IMR-90 (cell line): ENCODE data around the gene UBL4A. TPM values are rescaled to one million over a fixed set of nuclear protein-coding genes. Genes with fewer than 3 reads are reported as not detected.

Experiments used
- ATAC-seq: fragments of 200-7000 bp; cut with Tn5 transposase; 2 replicates; pipeline ENCODE4 v1.9.1; 2020; ENCODE audit warnings: low read depth, mild to moderate bottlenecking, moderate library complexity
- BruUV-seq: library from RNA; stranded (reverse); fragments of 400-500 nt; replicated peaks from 2 replicates; lab custom pipeline; 2021; lab: Mats Ljungman, UMichigan
- CTCF ChIA-PET: fragments of 300-600 bp; formaldehyde crosslinking; extraction: SDS; loops from one replicate; lab custom pipeline; 2021; ENCODE audit warnings: antibody characterized with exemption; lab: Yijun Ruan, JAX
- POLR2A ChIA-PET: fragments of 300-600 bp; sonication (Branson Sonifier 250); formaldehyde crosslinking; loops from one replicate; lab custom pipeline; 2022; ENCODE audit warnings: antibody characterized with exemption; ENCODE audit not compliant: unreplicated experiment; lab: Charles Lee
- DNase-seq: peaks from one replicate; pipeline ENCODE4 v3.0.0; 2013
- H2AFZ ChIP-seq: replicated peaks from 2 replicates; pipeline ENCODE3; 2013; ENCODE audit warnings: low read length, mild to moderate bottlenecking; ENCODE audit not compliant: poor library complexity
- H2AK5ac ChIP-seq: 2 replicates; pipeline ENCODE4 v1.6.1; 2013; ENCODE audit warnings: low read depth, low read length, inconsistent platforms
- H2AK9ac ChIP-seq: replicated peaks from 2 replicates; pipeline ENCODE3; 2013; ENCODE audit warnings: mild to moderate bottlenecking, low read depth, low read length, moderate library complexity; ENCODE audit not compliant: poor library complexity
- H2BK120ac ChIP-seq: 2 replicates; pipeline ENCODE4 v1.6.1; 2013; ENCODE audit warnings: low read depth, low read length, inconsistent platforms
- H2BK15ac ChIP-seq: 3 replicates; pipeline ENCODE4 v1.6.1; 2013; ENCODE audit warnings: low read depth, low read length, inconsistent platforms
- H2BK20ac ChIP-seq: 2 replicates; pipeline ENCODE4 v1.6.1; 2013; ENCODE audit warnings: low read depth, mild to moderate bottlenecking, inconsistent platforms, low read length, moderate library complexity
- H2BK5ac ChIP-seq: 2 replicates; pipeline ENCODE4 v1.6.1; 2013; ENCODE audit warnings: mild to moderate bottlenecking, low read depth, low read length, inconsistent platforms; ENCODE audit not compliant: poor library complexity, severe bottlenecking
- H3K14ac ChIP-seq: replicated peaks from 2 replicates; pipeline ENCODE4 v1.6.1; 2013; ENCODE audit warnings: low read depth, low read length, inconsistent platforms
- H3K18ac ChIP-seq: 2 replicates; pipeline ENCODE4 v1.6.1; 2013; ENCODE audit warnings: low read depth, low read length, control low read depth
- H3K23ac ChIP-seq: 2 replicates; pipeline ENCODE4 v1.6.1; 2013; ENCODE audit warnings: low read depth, low read length, inconsistent platforms
- H3K27ac ChIP-seq: 2 replicates; pipeline ENCODE4 v1.5.1; 2013; ENCODE audit warnings: mild to moderate bottlenecking, control low read depth, low read length; ENCODE audit not compliant: insufficient read depth
- H3K27me3 ChIP-seq: 2 replicates; pipeline ENCODE4 v1.6.1; 2013; ENCODE audit warnings: low read length; ENCODE audit not compliant: control insufficient read depth, insufficient read depth
- H3K36me3 ChIP-seq: 2 replicates; pipeline ENCODE4 v1.6.1; 2013; ENCODE audit warnings: low read length, mixed read lengths; ENCODE audit not compliant: control insufficient read depth, insufficient read depth
- H3K4ac ChIP-seq: 2 replicates; pipeline ENCODE4 v1.6.1; 2013; ENCODE audit warnings: low read depth, low read length, inconsistent platforms
- H3K4me1 ChIP-seq: 2 replicates; pipeline ENCODE4 v1.6.1; 2013; ENCODE audit warnings: low read length, mixed read lengths; ENCODE audit not compliant: control insufficient read depth, insufficient read depth
- H3K4me2 ChIP-seq: 2 replicates; pipeline ENCODE4 v1.6.1; 2013; ENCODE audit warnings: low read depth, mild to moderate bottlenecking, control low read depth, low read length, moderate library complexity
- H3K4me3 ChIP-seq: 2 replicates; pipeline ENCODE4 v1.5.1; 2013; ENCODE audit warnings: low read depth, mild to moderate bottlenecking, control low read depth, low read length, moderate library complexity; ENCODE audit not compliant: insufficient read depth
- H3K56ac ChIP-seq: 2 replicates; pipeline ENCODE4 v1.6.1; 2013; ENCODE audit warnings: low read length, inconsistent platforms; ENCODE audit not compliant: insufficient read depth; ENCODE audit errors: extremely low read depth
- H3K79me1 ChIP-seq, 2 experiments: 2 replicates each; pipeline ENCODE4 v1.6.1; 2013; ENCODE audit warnings: low read length in 2 of 2, inconsistent platforms in 1 of 2, low read depth in 1 of 2
- H3K9ac ChIP-seq: 2 replicates; pipeline ENCODE4 v1.6.1; 2013; ENCODE audit warnings: low read depth, low read length, control low read depth
- H3K9me1 ChIP-seq: 2 replicates; pipeline ENCODE4 v1.6.1; 2013; ENCODE audit warnings: low read length, inconsistent platforms; ENCODE audit not compliant: insufficient read depth
- H3K9me3 ChIP-seq: 2 replicates; pipeline ENCODE4 v1.6.1; 2013; ENCODE audit warnings: low read length; ENCODE audit not compliant: control insufficient read depth, insufficient read depth
- H4K20me1 ChIP-seq: 2 replicates; pipeline ENCODE4 v1.6.1; 2013; ENCODE audit warnings: low read length, inconsistent platforms; ENCODE audit not compliant: insufficient read depth
- H4K5ac ChIP-seq: 2 replicates; pipeline ENCODE4 v1.6.1; 2013; ENCODE audit warnings: mild to moderate bottlenecking, low read depth, low read length, control low read depth
- H4K8ac ChIP-seq, 2 experiments: 2 replicates each; pipeline ENCODE4 v1.6.1; 2013; ENCODE audit warnings: low read depth in 2 of 2, low read length in 2 of 2, control low read depth in 1 of 2, inconsistent platforms in 1 of 2
- H4K91ac ChIP-seq: 2 replicates; pipeline ENCODE4 v1.6.1; 2013; ENCODE audit warnings: low read depth, low read length, inconsistent platforms; ENCODE audit not compliant: insufficient read depth
- BHLHE40 ChIP-seq: fragments of 150-350 bp; IDR thresholded peaks from 2 replicates; pipeline ENCODE4 v1.6.1; 2016; ENCODE audit warnings: mild to moderate bottlenecking, low read depth, low read length
- MAFK ChIP-seq: IDR thresholded peaks from 2 replicates; pipeline ENCODE4 v1.6.1; 2012; ENCODE audit warnings: low read depth, low read length, improper control_type of control experiment
- NFE2L2 ChIP-seq: fragments of 150-350 bp; IDR thresholded peaks from 2 replicates; pipeline ENCODE4 v1.6.1; 2016; ENCODE audit warnings: low read depth, mild to moderate bottlenecking, low read length
- RAD21 ChIP-seq: IDR thresholded peaks from 2 replicates; pipeline ENCODE4 v1.6.1; 2012; ENCODE audit warnings: low read length, improper control_type of control experiment
- WGBS, 2 experiments: methylation state at CpG; one replicate each; pipeline versions ENCODE4 v1.1.5 to v1.1.7; 2013; ENCODE audit warnings: missing lambda C conversion rate in 2 of 2; ENCODE audit not compliant: insufficient read length in 1 of 2; ENCODE audit errors: extremely low coverage in 2 of 2; 5-methylcytosine and 5-hydroxymethylcytosine counted together
- dilution Hi-C: fragments of 300-500 bp; cut with HindIII; formaldehyde crosslinking; loops from one replicate; pipeline ENCODE4 v1.14.3; 2018; ENCODE audit warnings: low sequenced_read_pairs; ENCODE audit not compliant: unreplicated experiment
- in situ Hi-C: fragments of 300-500 bp; cut with MboI; formaldehyde crosslinking; loops from 3 replicates; pipeline ENCODE4 v1.14.3; 2019; ENCODE audit warnings: low sequenced_read_pairs, inconsistent platforms, mixed read lengths
- intact Hi-C: fragments of 100-400 bp; cut with micrococcal nuclease; formaldehyde crosslinking; loops from 2 replicates; pipeline ENCODE4 v1.10.0; 2022
- polyA plus RNA-seq, 3 experiments: library from polyadenylated mRNA; depleted of rRNA; stranded (reverse); fragments of >200 nt; gene quantifications; 2 replicates each; pipeline ENCODE4 v1.2.3, GENCODE V29; 2012; ENCODE audit warnings: low replicate concordance in 1 of 3
- total RNA-seq: library from RNA; depleted of rRNA; stranded (reverse); fragments of >200 nt; gene quantifications from 2 replicates; pipeline ENCODE4 v1.2.3, GENCODE V29; 2012

UBL4A gene
- total and polyA plus RNA-seq, 2 of the 4 experiments (the other 2 are of a cell fraction), result 24.6 to 28.3 TPM

DNA sequence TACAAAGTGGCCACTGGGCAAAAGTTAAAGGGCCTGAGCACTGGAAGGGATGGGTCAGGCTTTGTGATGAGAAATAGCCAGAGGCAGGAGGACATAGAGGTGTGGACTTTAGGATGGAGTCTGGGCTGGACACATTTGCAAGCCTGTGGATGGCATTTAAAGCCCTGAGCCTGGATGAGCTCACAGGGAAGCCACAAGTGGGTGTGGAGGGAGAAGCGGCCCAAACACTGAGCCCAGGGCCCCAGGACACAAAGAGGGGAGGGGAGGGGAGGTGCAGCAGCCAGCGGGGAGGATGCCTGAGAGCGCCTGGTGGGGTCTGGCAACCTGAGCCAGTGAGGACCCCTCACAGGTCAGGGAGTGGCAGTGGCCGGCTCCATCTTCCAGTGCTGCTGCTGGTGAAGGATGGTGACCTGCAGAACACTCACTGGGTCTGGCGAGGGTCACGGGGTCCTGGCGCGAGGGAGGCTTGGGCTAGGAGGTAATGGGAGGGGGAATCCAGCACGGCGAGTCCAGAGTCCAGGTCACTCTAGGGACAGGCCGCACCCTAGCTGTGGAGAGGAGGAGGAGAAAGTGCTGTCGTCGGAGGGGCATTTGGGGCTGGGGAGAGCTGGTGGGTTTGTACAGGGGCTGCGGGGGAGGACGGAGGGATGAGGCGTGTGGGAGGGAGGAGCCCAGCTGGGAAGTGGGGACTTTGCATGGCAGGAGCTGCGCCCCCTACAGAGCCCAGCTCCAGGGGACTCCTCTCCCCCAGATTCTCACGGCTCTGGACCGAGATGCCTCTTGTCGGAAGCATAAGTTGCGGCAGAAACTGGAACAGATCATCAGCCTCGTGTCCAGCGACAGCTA is 14.4 kb downstream of the UBL4A start:
- WGBS, 2 experiments, result 74% methylated on average over 4 of the region's 23 CpGs; no CpG with 5 or more reads in 1 of the 2 experiments
- CTCF ChIA-PET, result no interaction called here
- BruUV-seq, result no TSS peak

More for the DNA sequence above, 14.4 kb downstream of the UBL4A start:
- Histone ChIP-seq H3K14ac (no peak overlapping the region), H4K91ac (no peak overlapping the region), H3K4me3 (no peak overlapping the region), H3K23ac (no peak overlapping the region), H3K56ac (no peak overlapping the region), H3K27ac (no peak overlapping the region), H2BK120ac (no peak overlapping the region), H3K9ac (no peak overlapping the region), H2BK20ac (no peak overlapping the region), H3K4me1 (no peaks in the 10 kb centered on the region), H4K5ac (no peak overlapping the region), H2AFZ (no peak overlapping the region), H3K9me3 (peaks cover 2% of the 10 kb centered on the region; the same call in 1 of the 2 replicates), H3K18ac (no peak overlapping the region), H2AK9ac (no peak overlapping the region), H3K36me3 (peaks cover 52% of the 10 kb centered on the region), H2BK5ac (no peak overlapping the region), H3K9me1 (no peaks in the 10 kb centered on the region), H2BK15ac (no peak overlapping the region), H3K27me3 (no peaks in the 10 kb centered on the region), H4K20me1 (no peaks in the 10 kb centered on the region; the same call in none of the 2 replicates), H3K4ac (no peak overlapping the region), H4K8ac (no peak overlapping the region), H3K79me1 (no peaks in the 10 kb centered on the region; a peak in 1 of 4 replicates), H2AK5ac (no peak overlapping the region), H3K4me2 (no peak overlapping the region)
- intact Hi-C loops (no loop called here), dilution Hi-C loops (no loop called here), in situ Hi-C loops (no loop called here)
- DNase-seq, result no peak
- ATAC-seq, result no peak
- TF ChIP-seq BHLHE40 (no peak), NFE2L2 (no peak), MAFK (no peak), RAD21 (no peak)
- POLR2A ChIA-PET, result no interaction called here
